ENCODE results near the gene GLP2R.

DNA sequence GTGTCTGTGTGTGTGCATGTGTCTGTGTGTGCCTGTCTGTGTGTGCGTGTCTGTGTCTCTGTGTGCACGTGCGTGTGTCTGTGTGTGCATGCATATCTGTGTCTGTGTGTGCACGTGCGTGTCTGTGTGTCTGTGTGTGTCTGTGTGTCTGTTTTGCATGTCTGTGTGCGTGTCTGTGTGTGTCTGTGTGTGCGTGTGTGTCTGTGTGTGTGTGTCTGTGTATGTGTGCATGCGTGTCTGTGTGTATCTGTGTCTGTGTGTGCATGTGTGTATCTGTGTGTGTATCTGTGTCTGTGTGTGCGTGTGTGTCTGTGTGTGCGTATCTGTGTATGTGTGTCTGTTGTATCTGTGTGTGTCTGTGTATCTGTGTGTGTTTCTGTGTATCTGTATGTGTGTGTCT, 9.3 kb upstream of the GLP2R start:
- TF ChIP-seq RAD21 (IDR thresholded peaks at IDR 0.05 in 1 of 2, conservative IDR thresholded peaks at IDR 0.05 in 1 of 2; ENCODE audit: low read depth in 2 of 2, low read length in 2 of 2): no peak
- TF ChIP-seq POLR2A (IDR thresholded peaks at IDR 0.05; ENCODE audit: control extremely low read depth in 1 of 2, low read depth in 2 of 2, low read length in 2 of 2): no peak
- TF ChIP-seq, protein P1, sequence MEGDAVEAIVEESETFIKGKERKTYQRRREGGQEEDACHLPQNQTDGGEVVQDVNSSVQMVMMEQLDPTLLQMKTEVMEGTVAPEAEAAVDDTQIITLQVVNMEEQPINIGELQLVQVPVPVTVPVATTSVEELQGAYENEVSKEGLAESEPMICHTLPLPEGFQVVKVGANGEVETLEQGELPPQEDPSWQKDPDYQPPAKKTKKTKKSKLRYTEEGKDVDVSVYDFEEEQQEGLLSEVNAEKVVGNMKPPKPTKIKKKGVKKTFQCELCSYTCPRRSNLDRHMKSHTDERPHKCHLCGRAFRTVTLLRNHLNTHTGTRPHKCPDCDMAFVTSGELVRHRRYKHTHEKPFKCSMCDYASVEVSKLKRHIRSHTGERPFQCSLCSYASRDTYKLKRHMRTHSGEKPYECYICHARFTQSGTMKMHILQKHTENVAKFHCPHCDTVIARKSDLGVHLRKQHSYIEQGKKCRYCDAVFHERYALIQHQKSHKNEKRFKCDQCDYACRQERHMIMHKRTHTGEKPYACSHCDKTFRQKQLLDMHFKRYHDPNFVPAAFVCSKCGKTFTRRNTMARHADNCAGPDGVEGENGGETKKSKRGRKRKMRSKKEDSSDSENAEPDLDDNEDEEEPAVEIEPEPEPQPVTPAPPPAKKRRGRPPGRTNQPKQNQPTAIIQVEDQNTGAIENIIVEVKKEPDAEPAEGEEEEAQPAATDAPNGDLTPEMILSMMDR (IDR thresholded peaks at IDR 0.05; ENCODE audit: control extremely low read depth in 1 of 3, insufficient read depth in 1 of 3, low read depth in 1 of 3, low read length in 3 of 3): no peak
- TF ChIP-seq, protein P2, sequence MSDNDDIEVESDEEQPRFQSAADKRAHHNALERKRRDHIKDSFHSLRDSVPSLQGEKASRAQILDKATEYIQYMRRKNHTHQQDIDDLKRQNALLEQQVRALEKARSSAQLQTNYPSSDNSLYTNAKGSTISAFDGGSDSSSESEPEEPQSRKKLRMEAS (IDR thresholded peaks at IDR 0.05): no peak
- TF ChIP-seq POU5F1 (IDR thresholded peaks at IDR 0.05; ENCODE audit: low read depth, low read length): no peak
- TF ChIP-seq, protein P3, sequence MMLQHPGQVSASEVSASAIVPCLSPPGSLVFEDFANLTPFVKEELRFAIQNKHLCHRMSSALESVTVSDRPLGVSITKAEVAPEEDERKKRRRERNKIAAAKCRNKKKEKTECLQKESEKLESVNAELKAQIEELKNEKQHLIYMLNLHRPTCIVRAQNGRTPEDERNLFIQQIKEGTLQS (IDR thresholded peaks at IDR 0.05; ENCODE audit: insufficient read depth, low read depth, low read length): no peak
- no peak for TF ChIP-seq CHD2 (IDR thresholded peaks at IDR 0.05; ENCODE audit: low read length)
- TF ChIP-seq POLR2AphosphoS5 (IDR thresholded peaks at IDR 0.05; ENCODE audit: low read depth, low read length): no peak
- TF ChIP-seq, protein P4, sequence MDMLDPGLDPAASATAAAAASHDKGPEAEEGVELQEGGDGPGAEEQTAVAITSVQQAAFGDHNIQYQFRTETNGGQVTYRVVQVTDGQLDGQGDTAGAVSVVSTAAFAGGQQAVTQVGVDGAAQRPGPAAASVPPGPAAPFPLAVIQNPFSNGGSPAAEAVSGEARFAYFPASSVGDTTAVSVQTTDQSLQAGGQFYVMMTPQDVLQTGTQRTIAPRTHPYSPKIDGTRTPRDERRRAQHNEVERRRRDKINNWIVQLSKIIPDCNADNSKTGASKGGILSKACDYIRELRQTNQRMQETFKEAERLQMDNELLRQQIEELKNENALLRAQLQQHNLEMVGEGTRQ (IDR thresholded peaks at IDR 0.05; ENCODE audit: low read length): no peak
- TF ChIP-seq EP300 (IDR thresholded peaks at IDR 0.05; ENCODE audit: borderline replicate concordance in 1 of 2, low read depth in 2 of 2, low read length in 2 of 2): no peak
- no peak for TF ChIP-seq SIN3A (conservative IDR thresholded peaks at IDR 0.05 in 1 of 2, IDR thresholded peaks at IDR 0.05 in 1 of 2; ENCODE audit: low read depth in 1 of 2, low read length in 2 of 2)

Measured in H1 (cell line).